GM13977 (cell line): ENCODE results near the gene SMYD5.
"Not testable (repeated sequence)": the region's sequence is repeated elsewhere in the genome, so short reads cannot be mapped to it uniquely, and the experiment has no call there.

ENCODE experiments used
- DNase-seq: peaks from one replicate; pipeline ENCODE4 v3.0.0; 2012; ENCODE audit warnings: low spot score
- in situ Hi-C: fragments of 300-500 bp; cut with MboI; formaldehyde crosslinking; loops from one replicate; pipeline ENCODE4 v1.12.0; 2022; ENCODE audit warnings: low sequenced_read_pairs, low pct_unique_long_range_greater_than_20kb, mixed read lengths, inconsistent platforms; ENCODE audit not compliant: unreplicated experiment
- TF ChIP-seq, protein P1 (sequence below): IDR thresholded peaks from 2 replicates; pipeline ENCODE4 v1.5.1; 2012; ENCODE audit warnings: mild to moderate bottlenecking, control low read depth; ENCODE audit not compliant: insufficient read depth; ENCODE audit errors: extremely low read depth, missing control alignments

Gene SMYD5

DNA sequence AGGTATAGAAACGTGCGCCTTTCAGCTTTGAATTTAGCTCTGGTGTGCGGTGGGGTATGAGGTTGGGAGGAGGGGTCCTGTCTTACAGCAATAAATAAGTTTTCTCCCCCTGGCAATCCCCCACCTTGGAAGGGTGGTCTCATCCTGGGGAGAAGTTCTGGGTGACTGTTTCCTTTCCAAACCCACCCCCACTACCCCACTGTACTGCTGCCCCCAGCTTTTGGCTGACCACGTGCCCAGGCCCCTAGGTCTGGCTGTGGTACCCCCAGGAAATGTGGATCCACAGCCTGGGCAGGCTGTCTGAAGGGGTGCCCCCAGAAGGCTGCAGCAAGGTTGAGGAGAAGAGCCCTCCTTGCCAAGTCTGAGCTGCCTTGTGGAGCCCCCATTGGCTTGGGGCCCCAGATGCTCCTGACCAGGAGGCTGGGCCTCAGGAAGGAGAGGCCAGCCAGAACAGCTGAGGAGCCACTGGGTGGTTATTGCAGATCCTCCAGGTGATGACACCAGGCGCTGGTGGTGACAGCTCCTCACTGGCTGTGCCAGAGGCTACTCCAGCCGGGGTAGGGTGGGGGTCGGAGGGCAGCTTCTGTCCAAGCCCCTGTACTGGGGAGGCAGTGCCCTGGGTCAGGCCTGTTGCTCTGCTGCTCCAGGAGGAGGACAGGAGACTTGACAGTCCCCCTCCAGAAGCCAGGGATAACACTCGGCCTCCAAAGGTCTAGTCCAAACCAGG lies 44.3 kb downstream of the SMYD5 start:
- TF ChIP-seq, protein P1, sequence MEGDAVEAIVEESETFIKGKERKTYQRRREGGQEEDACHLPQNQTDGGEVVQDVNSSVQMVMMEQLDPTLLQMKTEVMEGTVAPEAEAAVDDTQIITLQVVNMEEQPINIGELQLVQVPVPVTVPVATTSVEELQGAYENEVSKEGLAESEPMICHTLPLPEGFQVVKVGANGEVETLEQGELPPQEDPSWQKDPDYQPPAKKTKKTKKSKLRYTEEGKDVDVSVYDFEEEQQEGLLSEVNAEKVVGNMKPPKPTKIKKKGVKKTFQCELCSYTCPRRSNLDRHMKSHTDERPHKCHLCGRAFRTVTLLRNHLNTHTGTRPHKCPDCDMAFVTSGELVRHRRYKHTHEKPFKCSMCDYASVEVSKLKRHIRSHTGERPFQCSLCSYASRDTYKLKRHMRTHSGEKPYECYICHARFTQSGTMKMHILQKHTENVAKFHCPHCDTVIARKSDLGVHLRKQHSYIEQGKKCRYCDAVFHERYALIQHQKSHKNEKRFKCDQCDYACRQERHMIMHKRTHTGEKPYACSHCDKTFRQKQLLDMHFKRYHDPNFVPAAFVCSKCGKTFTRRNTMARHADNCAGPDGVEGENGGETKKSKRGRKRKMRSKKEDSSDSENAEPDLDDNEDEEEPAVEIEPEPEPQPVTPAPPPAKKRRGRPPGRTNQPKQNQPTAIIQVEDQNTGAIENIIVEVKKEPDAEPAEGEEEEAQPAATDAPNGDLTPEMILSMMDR = no peak
- in situ Hi-C loops = no loop called here
- no peak for DNase-seq

GRCh38 chr2:73258913-73259215 lies 44.8 kb downstream of the SMYD5 start:
- in situ Hi-C loops = no loop called here
- no peak for DNase-seq
- TF ChIP-seq, protein P1 = no peak

DNA sequence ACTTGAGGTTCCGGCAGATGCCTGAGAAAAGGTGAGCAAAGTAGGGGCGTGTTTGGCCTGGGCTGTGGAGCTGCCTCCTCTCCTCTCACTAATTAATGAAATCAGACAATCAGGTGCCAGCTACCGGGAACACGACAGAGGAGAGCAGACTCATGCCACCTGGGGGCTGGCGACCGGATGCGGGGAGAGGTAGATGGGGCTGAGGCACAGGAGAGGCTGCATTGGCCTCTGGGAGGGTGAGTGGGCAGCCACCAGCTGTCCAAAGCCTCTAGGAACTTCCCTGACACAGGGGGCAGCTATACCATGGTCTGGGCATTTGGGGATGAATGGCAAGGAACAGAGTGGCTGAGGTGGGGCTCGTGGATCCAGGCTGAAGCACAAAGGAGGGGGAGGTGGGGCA lies 45.2 kb downstream of the SMYD5 start:
- DNase-seq = no peak
- in situ Hi-C loops = no loop called here
- TF ChIP-seq, protein P1 = no peak

DNA sequence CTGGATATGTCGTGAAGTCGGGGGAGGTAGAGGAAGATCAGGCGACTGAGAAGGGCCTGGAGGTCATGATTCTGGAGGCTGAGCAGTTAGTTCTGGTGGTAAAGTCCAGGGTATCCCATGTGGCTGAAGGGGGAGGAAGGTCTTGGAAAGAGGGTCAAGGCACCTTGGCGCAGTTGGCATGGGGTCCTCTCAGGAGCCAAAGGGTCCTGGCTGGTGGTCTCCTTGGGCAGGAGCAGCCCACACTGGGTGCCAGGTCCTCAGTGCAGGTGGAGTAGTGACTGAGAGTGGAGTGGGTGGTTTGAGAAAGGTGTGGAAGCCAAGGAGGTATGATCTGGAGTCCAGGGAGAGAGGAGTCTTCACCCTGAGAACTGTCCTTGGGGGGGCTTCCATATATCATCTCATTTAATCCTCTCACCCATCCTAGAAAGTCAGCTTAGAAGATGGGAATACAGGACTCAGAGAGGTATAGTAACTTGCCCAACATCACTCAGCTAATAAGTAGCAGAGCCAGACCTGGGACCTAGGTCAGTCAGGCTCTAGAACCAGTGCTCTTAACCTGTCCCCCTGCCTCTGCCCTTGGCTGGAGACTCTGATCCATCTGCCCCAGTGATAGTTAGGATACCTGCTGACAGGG lies 45.8 kb downstream of the SMYD5 start:
- in situ Hi-C loops = no loop called here
- TF ChIP-seq, protein P1 = no peak
- DNase-seq = no peak

DNA sequence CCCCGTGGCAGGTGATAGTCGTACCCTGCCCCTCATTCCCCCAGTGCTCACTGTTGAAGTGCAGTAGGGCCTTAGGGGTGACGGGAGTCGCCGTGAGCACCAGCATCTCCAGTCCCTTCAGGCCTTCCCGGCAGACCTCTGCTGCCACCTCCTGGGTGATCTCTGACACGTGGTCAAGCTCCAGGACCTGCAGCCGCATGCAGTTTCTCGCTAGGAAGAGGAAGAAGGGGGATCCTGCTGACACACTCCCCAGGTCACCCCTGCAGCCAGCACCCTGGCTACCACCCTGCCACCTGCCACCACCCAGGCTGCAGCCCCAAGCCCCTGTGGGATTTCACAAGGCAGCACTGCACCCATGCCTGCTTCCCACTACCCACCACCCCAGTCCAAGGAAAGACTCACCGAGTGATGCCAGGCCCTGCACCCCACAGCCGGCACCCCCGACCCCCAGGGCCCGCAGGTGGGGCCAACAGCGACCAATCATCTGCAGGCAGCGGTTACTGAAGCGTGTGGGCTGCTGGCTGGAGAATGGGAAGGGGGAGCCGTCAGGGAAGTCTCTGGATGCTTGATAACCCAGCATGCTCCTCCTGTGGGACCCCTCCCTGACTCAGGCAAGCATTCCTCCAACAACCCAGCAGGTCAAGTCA lies 46.4 kb downstream of the SMYD5 start:
- no peak for DNase-seq

GRCh38 chr2:73262108-73262651 lies 48.1 kb downstream of the SMYD5 start:
- TF ChIP-seq, protein P1 = no peak
- in situ Hi-C loops = no loop called here
- DNase-seq = no peak

More for the DNA sequence above, 46.4 kb downstream of the SMYD5 start:
- TF ChIP-seq, protein P1 = peak; percentile 37
- in situ Hi-C loops = no loop called here

DNA sequence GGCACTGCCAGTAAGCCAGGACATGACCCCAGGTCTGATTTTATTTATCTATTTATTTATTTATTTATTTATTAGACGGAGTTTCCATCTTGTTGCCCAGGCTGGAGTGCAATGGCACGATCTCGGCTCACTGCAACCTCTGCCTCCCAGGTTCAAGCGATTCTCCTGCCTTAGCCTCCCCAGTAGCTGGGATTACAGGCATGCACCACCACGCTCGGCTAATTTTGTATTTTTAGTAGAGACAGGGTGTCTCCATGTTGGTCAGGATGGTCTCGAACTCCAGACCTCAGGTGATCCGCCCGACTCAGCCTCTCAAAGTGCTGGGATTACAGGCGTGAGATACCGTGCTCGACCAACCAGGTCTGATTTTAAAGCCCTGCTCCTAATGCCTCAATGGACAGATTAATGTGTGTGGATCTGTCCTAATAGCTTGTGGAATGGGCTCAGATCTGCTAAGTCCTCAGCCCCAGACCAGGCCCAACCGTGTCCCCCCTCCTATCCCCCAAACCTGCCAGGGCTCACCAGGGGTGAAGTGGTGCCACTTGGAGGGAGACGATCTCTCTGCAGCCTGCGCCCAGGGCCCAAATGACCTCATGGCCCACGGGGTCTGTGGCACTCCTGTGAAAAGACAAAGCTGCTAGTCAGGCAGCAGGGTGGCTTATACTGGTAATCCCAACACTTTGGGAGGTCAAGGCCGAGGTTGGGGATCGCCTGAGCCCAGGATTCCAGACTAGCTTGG lies 48.8 kb downstream of the SMYD5 start:
- DNase-seq, in situ Hi-C loops: not testable (repeated sequence)
